ENCODE results near the gene CST3. TPM values are rescaled to one million over a fixed set of nuclear protein-coding genes. Genes with fewer than 3 reads are reported as not detected.
A peak's percentile ranks its signal among the peaks of the same experiment; 100 is the strongest.
"Not testable (repeated sequence)": the region's sequence is repeated elsewhere in the genome, so short reads cannot be mapped to it uniquely, and the experiment has no call there.

Gene CST3, protein sequence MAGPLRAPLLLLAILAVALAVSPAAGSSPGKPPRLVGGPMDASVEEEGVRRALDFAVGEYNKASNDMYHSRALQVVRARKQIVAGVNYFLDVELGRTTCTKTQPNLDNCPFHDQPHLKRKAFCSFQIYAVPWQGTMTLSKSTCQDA
- polyA plus RNA-seq (2012; ENCODE audit: insufficient read depth, insufficient read length, low read depth) = 253 TPM

DNA sequence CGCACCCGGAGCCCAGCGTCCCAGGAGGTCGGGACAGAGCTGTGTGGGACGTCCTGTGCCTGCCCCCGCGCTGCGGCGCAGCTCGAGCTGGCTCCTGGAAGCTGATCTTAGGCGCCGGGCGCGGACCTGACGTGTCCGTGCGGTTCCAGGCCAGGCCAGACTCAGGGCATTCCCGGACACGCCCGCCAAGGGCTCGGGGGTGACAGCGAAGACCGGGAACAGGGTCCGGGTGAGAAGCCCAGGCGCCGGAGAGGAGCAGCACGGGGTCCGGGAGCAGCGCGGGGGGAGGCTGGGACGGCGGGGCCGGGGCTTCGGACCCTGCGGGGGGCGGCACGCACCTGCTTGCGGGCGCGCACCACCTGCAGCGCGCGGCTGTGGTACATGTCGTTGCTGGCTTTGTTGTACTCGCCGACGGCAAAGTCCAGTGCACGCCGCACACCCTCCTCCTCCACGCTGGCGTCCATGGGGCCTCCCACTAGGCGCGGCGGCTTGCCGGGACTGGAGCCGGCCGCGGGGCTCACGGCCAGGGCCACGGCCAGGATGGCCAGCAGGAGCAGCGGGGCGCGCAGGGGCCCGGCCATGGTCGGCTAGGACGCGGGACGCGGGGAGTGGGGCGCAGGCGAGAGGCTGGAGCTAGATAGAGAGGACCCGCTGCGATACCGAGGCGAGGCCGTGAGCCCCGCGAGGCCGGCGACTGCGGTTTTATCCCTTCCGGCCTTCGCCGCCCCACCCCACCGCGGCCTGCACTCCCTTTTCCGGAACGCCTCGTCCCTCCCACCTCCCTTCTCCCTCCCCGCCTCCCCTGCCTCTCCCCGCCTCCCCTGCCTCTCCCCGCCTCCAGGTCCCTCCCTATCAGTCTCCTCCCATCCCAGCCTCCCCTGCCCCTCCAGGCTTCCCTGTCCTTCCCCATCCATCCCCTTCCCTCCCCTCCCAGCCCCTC is at the start of gene CST3:
Gene CST3 (minus strand): TSS at position 674 of the 940 bp plus-strand sequence. CDS start 93 bp downstream, at position 581.
- Histone ChIP-seq H3K36me3 (no peaks in the 10 kb centered on the region), H3K4me3 (ENCODE audit: low read depth, low read length) (peak within 1 kb of the TSS; percentile 74), H3K9me3 (no peaks in the 10 kb centered on the region), H3K4me1 (no peaks in the 10 kb centered on the region), H3K27me3 (no peaks in the 10 kb centered on the region)
- peak; percentile 95 for DNase-seq
- TF ChIP-seq, protein P1, sequence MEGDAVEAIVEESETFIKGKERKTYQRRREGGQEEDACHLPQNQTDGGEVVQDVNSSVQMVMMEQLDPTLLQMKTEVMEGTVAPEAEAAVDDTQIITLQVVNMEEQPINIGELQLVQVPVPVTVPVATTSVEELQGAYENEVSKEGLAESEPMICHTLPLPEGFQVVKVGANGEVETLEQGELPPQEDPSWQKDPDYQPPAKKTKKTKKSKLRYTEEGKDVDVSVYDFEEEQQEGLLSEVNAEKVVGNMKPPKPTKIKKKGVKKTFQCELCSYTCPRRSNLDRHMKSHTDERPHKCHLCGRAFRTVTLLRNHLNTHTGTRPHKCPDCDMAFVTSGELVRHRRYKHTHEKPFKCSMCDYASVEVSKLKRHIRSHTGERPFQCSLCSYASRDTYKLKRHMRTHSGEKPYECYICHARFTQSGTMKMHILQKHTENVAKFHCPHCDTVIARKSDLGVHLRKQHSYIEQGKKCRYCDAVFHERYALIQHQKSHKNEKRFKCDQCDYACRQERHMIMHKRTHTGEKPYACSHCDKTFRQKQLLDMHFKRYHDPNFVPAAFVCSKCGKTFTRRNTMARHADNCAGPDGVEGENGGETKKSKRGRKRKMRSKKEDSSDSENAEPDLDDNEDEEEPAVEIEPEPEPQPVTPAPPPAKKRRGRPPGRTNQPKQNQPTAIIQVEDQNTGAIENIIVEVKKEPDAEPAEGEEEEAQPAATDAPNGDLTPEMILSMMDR (IDR thresholded peaks at IDR 0.05; ENCODE audit: low read depth, low read length) = no peak

GRCh38 chr20:23686046-23686750 is 48.4 kb upstream of the CST3 start:
- Histone ChIP-seq H3K27me3 (no peaks in the 10 kb centered on the region), H3K4me3 (ENCODE audit: low read depth, low read length) (no peak overlapping the region), H3K9me3 (no peaks in the 10 kb centered on the region), H3K36me3 (no peaks in the 10 kb centered on the region), H3K4me1 (no peaks in the 10 kb centered on the region)
- TF ChIP-seq, protein P1 (IDR thresholded peaks at IDR 0.05; ENCODE audit: low read depth, low read length) = no peak
- DNase-seq = no peak

DNA sequence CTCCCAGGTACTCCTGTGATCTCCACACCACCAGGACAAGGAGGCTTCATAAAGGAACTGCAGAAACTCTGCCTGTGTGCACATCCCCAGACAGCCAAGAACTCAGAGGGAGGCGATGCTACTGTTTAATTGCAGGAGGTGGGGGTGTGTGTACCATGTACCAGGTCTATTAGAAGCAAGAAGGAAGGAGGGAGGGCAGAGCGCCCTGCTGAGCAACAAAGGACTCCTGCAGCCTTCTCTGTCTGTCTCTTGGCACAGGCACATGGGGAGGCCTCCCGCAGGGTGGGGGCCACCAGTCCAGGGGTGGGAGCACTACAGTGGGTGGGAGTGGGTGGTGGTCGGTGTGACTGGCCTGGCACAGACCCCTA is 47.8 kb upstream of the CST3 start:
- not testable (repeated sequence) for H3K9me3 ChIP-seq; H3K36me3 ChIP-seq; H3K4me3 ChIP-seq (ENCODE audit: low read depth, low read length); H3K27me3 ChIP-seq; H3K4me1 ChIP-seq; DNase-seq

DNA sequence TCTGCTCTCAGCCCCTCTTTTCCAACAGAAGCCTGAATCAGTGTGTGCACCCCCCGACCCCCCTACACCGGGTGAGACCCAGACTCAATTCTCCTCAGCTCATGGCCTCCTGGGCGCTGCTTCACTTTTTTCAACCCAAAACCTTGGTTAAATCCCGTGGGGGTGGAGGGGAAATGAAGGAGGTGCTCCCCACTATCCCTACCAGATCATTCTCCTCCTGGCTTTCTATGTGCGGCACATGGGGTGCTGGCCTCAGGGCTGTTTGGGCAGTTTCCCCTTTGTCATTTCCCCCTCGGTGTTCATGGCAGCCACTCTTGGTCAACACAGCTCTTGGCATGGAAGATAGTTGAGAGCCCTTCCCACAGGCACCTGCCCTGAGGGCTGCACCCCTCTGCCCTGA is 46.5 kb upstream of the CST3 start:
- no peak for DNase-seq
- no peaks in the 10 kb centered on the region for H3K36me3 ChIP-seq
- H3K4me3 ChIP-seq (ENCODE audit: low read depth, low read length) = no peak overlapping the region
- no peaks in the 10 kb centered on the region for H3K4me1 ChIP-seq
- no peaks in the 10 kb centered on the region for H3K27me3 ChIP-seq
- TF ChIP-seq, protein P1 (IDR thresholded peaks at IDR 0.05; ENCODE audit: low read depth, low read length) = no peak
- no peaks in the 10 kb centered on the region for H3K9me3 ChIP-seq

DNA sequence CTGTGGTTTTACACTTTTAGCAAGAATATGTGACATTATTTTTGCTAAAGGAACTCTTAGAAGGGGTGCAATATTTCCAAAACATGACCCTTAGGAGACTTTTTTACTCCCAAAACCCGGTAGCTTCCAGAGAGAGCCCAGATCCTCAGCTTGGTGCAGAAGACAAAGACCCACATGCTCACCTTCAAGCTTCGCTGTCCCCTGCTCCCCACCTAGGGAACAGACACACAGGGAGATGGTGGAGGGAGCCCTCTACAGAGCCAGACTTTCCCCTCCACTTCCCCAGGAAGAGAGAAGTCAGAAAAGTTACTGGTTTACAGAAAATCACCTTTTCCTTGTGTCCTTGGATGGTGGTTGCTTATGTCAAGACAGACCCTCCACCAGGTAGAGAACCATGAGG is 46.1 kb upstream of the CST3 start:
- Histone ChIP-seq H3K4me1 (no peaks in the 10 kb centered on the region), H3K27me3 (no peaks in the 10 kb centered on the region), H3K9me3 (no peaks in the 10 kb centered on the region), H3K36me3 (no peaks in the 10 kb centered on the region), H3K4me3 (ENCODE audit: low read depth, low read length) (no peak overlapping the region)
- no peak for DNase-seq
- TF ChIP-seq, protein P1 (IDR thresholded peaks at IDR 0.05; ENCODE audit: low read depth, low read length) = no peak

GRCh38 chr20:23683281-23683680 is 45.5 kb upstream of the CST3 start:
- Histone ChIP-seq H3K9me3 (no peaks in the 10 kb centered on the region), H3K36me3 (no peaks in the 10 kb centered on the region), H3K27me3 (no peaks in the 10 kb centered on the region), H3K4me3 (ENCODE audit: low read depth, low read length) (no peak overlapping the region), H3K4me1 (no peaks in the 10 kb centered on the region)
- no peak for DNase-seq
- TF ChIP-seq, protein P1 (IDR thresholded peaks at IDR 0.05; ENCODE audit: low read depth, low read length) = no peak
